Glutamatergic neuron (in vitro differentiated cells): Measurements from ENCODE around the gene RXYLT1. TPM values are rescaled to one million over a fixed set of nuclear protein-coding genes. Genes with fewer than 3 reads are reported as not detected.

ENCODE experiments used
- DNase-seq: peaks from one replicate; pipeline ENCODE4 v3.0.0; 2022
- H3K27ac Mint-ChIP-seq: one replicate; pipeline ENCODE4 v1.8.0; 2020; ENCODE audit warnings: mild to moderate bottlenecking, mixed read lengths, inconsistent platforms; ENCODE audit not compliant: unreplicated experiment
- H3K27me3 Mint-ChIP-seq: one replicate; pipeline ENCODE4 v1.8.0; 2020; ENCODE audit warnings: mild to moderate bottlenecking, moderate library complexity, mixed read lengths, inconsistent platforms; ENCODE audit not compliant: unreplicated experiment
- H3K36me3 Mint-ChIP-seq: one replicate; pipeline ENCODE4 v1.8.0; 2020; ENCODE audit warnings: mild to moderate bottlenecking, mixed read lengths, inconsistent platforms; ENCODE audit not compliant: unreplicated experiment
- H3K4me1 Mint-ChIP-seq: one replicate; pipeline ENCODE4 v1.8.0; 2020; ENCODE audit warnings: mild to moderate bottlenecking, low read depth, mixed read lengths, inconsistent platforms; ENCODE audit not compliant: unreplicated experiment
- H3K4me3 Mint-ChIP-seq: one replicate; pipeline ENCODE4 v1.8.0; 2020; ENCODE audit warnings: mild to moderate bottlenecking, mixed read lengths, inconsistent platforms; ENCODE audit not compliant: unreplicated experiment
- H3K9me3 Mint-ChIP-seq: one replicate; pipeline ENCODE4 v1.8.0; 2020; ENCODE audit warnings: mild to moderate bottlenecking, moderate library complexity, mixed read lengths, inconsistent platforms; ENCODE audit not compliant: unreplicated experiment
- total RNA-seq: library from RNA; stranded (reverse); fragmentation: NEBNext Ultra II Directional; extraction: Animal tissue kit (Norgen Biotek cat#: 25700); gene quantifications from one replicate; pipeline ENCODE4 v1.2.1, GENCODE V29; 2021; ENCODE audit not compliant: unreplicated experiment
- TF ChIP-seq, protein P1 (sequence below): fragments of 200-600 bp; sonication (generic); IDR thresholded peaks from one replicate; pipeline ENCODE4 v1.5.0; 2021; ENCODE audit not compliant: partially characterized antibody, unreplicated experiment

RXYLT1 gene
- total RNA-seq, 1 donor from 2014 or later: 6.7 TPM

DNA sequence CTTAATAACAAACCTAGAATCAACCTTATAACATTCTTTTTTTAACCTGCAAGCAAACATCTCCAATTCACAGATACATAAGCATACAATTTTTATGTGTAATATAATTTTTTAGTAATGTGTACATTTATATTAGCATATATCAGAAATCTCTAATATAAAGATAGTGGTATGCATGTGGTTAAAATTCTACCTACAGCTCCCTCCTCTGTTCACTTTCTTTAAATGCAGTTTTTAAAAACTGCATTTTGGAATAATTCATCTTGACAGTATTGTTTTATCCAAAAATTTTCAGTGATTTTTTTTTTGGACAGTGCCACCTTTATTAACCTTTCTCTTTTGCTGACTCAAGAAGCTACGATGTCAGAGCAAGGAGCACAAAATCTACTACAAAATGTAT is 13.2 kb upstream of the RXYLT1 start:
- Mint-ChIP-seq H3K4me3 (no peak overlapping the region), H3K36me3 (peaks cover 10% of the 10 kb centered on the region), H3K9me3 (peaks cover 2% of the 10 kb centered on the region), H3K27me3 (peaks cover 3% of the 10 kb centered on the region), H3K4me1 (no peaks in the 10 kb centered on the region), H3K27ac (no peak overlapping the region)
- DNase-seq: no peak
- TF ChIP-seq, protein P1, sequence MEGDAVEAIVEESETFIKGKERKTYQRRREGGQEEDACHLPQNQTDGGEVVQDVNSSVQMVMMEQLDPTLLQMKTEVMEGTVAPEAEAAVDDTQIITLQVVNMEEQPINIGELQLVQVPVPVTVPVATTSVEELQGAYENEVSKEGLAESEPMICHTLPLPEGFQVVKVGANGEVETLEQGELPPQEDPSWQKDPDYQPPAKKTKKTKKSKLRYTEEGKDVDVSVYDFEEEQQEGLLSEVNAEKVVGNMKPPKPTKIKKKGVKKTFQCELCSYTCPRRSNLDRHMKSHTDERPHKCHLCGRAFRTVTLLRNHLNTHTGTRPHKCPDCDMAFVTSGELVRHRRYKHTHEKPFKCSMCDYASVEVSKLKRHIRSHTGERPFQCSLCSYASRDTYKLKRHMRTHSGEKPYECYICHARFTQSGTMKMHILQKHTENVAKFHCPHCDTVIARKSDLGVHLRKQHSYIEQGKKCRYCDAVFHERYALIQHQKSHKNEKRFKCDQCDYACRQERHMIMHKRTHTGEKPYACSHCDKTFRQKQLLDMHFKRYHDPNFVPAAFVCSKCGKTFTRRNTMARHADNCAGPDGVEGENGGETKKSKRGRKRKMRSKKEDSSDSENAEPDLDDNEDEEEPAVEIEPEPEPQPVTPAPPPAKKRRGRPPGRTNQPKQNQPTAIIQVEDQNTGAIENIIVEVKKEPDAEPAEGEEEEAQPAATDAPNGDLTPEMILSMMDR: no peak

DNA sequence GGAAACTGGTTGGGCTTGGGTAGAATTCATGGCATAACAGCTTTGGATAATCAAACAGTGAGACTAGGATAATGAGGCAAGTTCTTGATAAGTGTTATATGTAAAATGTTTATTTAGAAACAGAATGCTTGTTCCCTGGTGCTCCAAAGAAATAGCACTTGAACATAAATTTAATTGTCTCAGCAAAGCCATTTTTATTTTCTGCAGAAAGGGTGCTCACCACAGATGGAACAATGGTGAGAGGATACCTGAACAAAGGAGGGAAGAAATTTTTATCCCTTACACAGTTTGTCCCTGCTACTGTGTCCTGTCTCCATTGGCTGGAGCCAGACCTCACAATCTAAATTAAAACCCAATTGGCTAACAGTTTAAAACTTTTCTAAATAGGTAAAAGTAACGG is 9.3 kb upstream of the RXYLT1 start:
- Mint-ChIP-seq H3K4me1 (no peaks in the 10 kb centered on the region), H3K9me3 (peaks cover 2% of the 10 kb centered on the region), H3K27me3 (peaks cover 3% of the 10 kb centered on the region), H3K27ac (no peak overlapping the region), H3K4me3 (no peak overlapping the region), H3K36me3 (peaks cover 10% of the 10 kb centered on the region)
- DNase-seq: no peak
- TF ChIP-seq, protein P1: no peak

DNA sequence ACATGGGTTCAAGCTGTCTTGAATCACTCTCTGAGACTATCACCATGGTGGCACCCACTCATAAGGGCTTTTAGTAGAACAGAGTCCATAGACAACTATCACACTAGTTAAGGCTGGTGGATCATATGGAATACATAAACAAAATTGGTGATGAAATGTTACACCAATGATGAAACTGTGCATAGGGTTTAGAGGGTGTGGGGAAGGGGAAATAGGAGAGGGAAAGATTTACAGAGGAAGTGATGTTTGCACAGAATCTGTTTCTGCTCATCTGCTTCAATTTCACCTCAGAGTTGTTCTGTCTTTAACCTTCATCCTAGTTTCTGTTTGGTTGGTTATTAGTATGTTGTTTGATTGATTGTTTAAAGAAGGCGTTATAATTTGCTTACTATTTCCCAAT is 2.4 kb upstream of the RXYLT1 start:
- H3K4me3 Mint-ChIP-seq: no peak overlapping the region
- TF ChIP-seq, protein P1: no peak
- H3K4me1 Mint-ChIP-seq: peaks cover 1% of the 10 kb centered on the region
- H3K36me3 Mint-ChIP-seq: no peaks in the 10 kb centered on the region
- H3K27me3 Mint-ChIP-seq: peaks cover 5% of the 10 kb centered on the region
- no peak for DNase-seq
- H3K9me3 Mint-ChIP-seq: peaks cover 7% of the 10 kb centered on the region
- H3K27ac Mint-ChIP-seq: no peak overlapping the region

DNA sequence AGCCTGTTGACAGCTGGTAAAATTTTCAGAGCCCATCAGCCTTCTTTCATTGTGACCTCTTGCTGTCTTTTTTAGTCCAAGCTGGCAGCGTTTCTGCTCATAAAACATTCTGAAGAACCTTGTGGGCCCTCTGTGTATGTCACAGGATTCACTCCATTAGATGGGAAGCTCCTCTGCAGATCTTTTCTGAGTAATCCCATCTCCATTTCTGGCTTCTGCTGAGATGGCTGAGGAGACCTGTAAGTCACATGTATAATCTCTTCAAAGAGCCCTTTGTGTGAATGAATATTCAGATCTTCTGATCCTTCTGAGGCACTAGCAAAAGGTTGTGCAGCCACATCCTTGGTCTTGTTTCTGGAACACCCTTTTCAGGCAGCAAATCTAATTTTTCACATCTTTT is 2.8 kb downstream of the RXYLT1 start:
- no peak overlapping the region for H3K4me3 Mint-ChIP-seq
- H3K27ac Mint-ChIP-seq: no peak overlapping the region
- DNase-seq: no peak
- H3K9me3 Mint-ChIP-seq: peaks cover 7% of the 10 kb centered on the region
- H3K4me1 Mint-ChIP-seq: peaks cover 1% of the 10 kb centered on the region
- peaks cover 5% of the 10 kb centered on the region for H3K27me3 Mint-ChIP-seq
- no peaks in the 10 kb centered on the region for H3K36me3 Mint-ChIP-seq
- TF ChIP-seq, protein P1: no peak

DNA sequence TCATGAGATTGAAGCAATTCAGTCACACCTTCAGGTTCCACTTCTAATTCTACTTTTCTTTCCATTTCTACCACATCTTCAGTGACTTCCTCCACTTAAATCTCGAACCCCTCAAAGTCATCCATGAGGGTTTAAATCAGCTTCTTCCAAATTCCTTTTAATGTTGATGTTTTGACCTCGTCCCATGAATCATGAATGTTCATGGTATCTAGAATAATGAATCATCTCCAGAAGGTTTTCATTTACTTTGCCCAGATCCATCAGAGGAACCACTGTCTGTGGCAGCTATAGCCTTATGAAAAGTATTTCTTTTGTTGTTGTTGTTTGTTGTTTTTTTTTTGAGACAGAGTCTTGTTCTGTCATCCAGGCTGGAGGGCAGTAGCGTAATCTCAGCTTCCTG is 7.6 kb downstream of the RXYLT1 start:
- TF ChIP-seq, protein P1: no peak
- Mint-ChIP-seq H3K27ac (no peak overlapping the region), H3K4me1 (no peaks in the 10 kb centered on the region), H3K4me3 (no peak overlapping the region), H3K36me3 (no peaks in the 10 kb centered on the region), H3K27me3 (no peaks in the 10 kb centered on the region), H3K9me3 (no peaks in the 10 kb centered on the region)
- DNase-seq: no peak
